Measurements from ENCODE around the gene TAS2R20. TPM values are rescaled to one million over a fixed set of nuclear protein-coding genes. Genes with fewer than 3 reads are reported as not detected.

TAS2R20 gene, protein sequence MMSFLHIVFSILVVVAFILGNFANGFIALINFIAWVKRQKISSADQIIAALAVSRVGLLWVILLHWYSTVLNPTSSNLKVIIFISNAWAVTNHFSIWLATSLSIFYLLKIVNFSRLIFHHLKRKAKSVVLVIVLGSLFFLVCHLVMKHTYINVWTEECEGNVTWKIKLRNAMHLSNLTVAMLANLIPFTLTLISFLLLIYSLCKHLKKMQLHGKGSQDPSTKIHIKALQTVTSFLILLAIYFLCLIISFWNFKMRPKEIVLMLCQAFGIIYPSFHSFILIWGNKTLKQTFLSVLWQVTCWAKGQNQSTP
- 0.08 and 0.19 TPM in 2 replicates for total RNA-seq

GRCh38 chr12:10998204-10998603, at the start of gene TAS2R20:
Gene TAS2R20 (minus strand): TSS chr12:10998304. CDS start chr12:10997875, 429 bp downstream.

GRCh38 chr12:11031307-11031706, 33.2 kb upstream of the TAS2R20 start, which contains the start of gene TAS2R31:
Gene TAS2R31 (minus strand): TSS chr12:11031407. CDS start chr12:11031335, 72 bp downstream.

DNA sequence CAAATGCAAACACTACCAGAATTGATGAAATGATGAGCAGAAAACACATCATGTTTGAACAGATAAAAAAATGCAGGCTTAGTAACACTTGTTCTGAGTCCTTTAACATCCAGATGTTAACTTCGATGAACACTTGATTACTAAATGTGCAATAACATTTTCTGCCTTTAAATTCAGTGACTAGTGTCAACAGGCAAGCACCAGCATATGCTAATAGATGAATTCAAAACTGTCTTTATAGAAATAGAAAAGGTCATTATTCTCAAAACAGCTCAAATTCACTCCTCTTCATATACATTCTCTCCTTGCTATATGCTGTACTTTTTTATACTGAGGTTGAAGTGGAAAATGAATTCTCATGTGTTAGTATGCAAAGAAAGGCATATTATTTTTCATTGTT, 24.4 kb upstream of the TAS2R20 start, which contains the start of gene TAS2R19:
TAS2R19 (minus strand) TSS at position 101 of the 400 bp plus-strand sequence; CDS start at position 52, 49 bp downstream.

GRCh38 chr12:10986812-10987211, 11.3 kb downstream of the TAS2R20 start, which contains the start of gene TAS2R50:
Gene TAS2R50 (minus strand): TSS chr12:10986912. CDS start chr12:10986860, 52 bp downstream.

Other genes starting within 250 kb of the TAS2R20 start
- gene TAS2R7, start 195.7 kb downstream of the TAS2R20 start, total RNA-seq: not detected in 2 replicates
- gene TAS2R8, start 191.0 kb downstream of the TAS2R20 start, total RNA-seq: not detected in 2 replicates
- not detected in 2 replicates for gene TAS2R9, start 188.1 kb downstream of the TAS2R20 start, total RNA-seq
- gene TAS2R10, start 171.9 kb downstream of the TAS2R20 start, total RNA-seq: 0.31 TPM in 1 of 2 replicates, not detected in the other
- gene PRR4, start 148.8 kb downstream of the TAS2R20 start, total RNA-seq: 0.31 TPM in 1 of 2 replicates, not detected in the other
- 0.76 and 9.7 TPM in 2 replicates for gene PRH1, start 114.0 kb downstream of the TAS2R20 start, total RNA-seq
- not detected in 2 replicates for gene TAS2R13, start 88.7 kb downstream of the TAS2R20 start, total RNA-seq
- gene PRH2, start 69.1 kb downstream of the TAS2R20 start, total RNA-seq: not detected in 2 replicates
- gene TAS2R14, start 59.0 kb downstream of the TAS2R20 start, total RNA-seq: 0.19 and 0.70 TPM in 2 replicates
- gene TAS2R50, start 11.4 kb downstream of the TAS2R20 start, total RNA-seq: not detected in 2 replicates
- gene TAS2R19, start 24.3 kb upstream of the TAS2R20 start, total RNA-seq: 0.39 TPM in 1 of 2 replicates, not detected in the other
- gene TAS2R31, start 33.1 kb upstream of the TAS2R20 start, total RNA-seq: 0.39 TPM in 1 of 2 replicates, not detected in the other
- gene TAS2R46, start 64.0 kb upstream of the TAS2R20 start, total RNA-seq: not detected in 2 replicates
- not detected in 2 replicates for gene TAS2R43, start 94.0 kb upstream of the TAS2R20 start, total RNA-seq
- gene TAS2R30, start 136.3 kb upstream of the TAS2R20 start, total RNA-seq: 0.08 TPM in 1 of 2 replicates, not detected in the other
- 3.5 and 4.1 TPM in 2 replicates for gene SMIM10L1, start 172.9 kb upstream of the TAS2R20 start, total RNA-seq
- not detected in 2 replicates for gene TAS2R42, start 188.6 kb upstream of the TAS2R20 start, total RNA-seq